Mammary epithelial cell (primary cell): ENCODE data around the gene OGDH.

Experiments used
- CTCF ChIP-seq, 2 donors: IDR thresholded peaks in 1 of 2; conservative IDR thresholded peaks in 1 of 2; 2 replicates each; pipeline ENCODE4 v1.5.1; 2011 to 2012; ENCODE audit warnings: inconsistent platforms in 2 of 2, low read length in 2 of 2, mild to moderate bottlenecking in 2 of 2, control low read depth in 1 of 2, low read depth in 1 of 2; ENCODE audit not compliant: insufficient read depth in 1 of 2; ENCODE audit errors: extremely low read depth in 1 of 2
- EZH2 ChIP-seq: IDR thresholded peaks from 2 replicates; pipeline ENCODE4 v1.6.1; 2012; ENCODE audit warnings: low read length, inconsistent platforms, borderline replicate concordance

GRCh38 chr7:44574287-44574872 lies 32.0 kb upstream of the OGDH start:
- TF ChIP-seq EZH2 (no peak), CTCF (conservative IDR thresholded peaks at IDR 0.05 in 1 of 2, IDR thresholded peaks at IDR 0.05 in 1 of 2; ENCODE audit: extremely low read depth in 1 of 2, insufficient read depth in 1 of 2, low read depth in 1 of 2, low read length in 2 of 2) (no peak)
